Measurements from ENCODE around the gene HDAC1. TPM values are rescaled to one million over a fixed set of nuclear protein-coding genes. Genes with fewer than 3 reads are reported as not detected.
A peak's percentile ranks its signal among the peaks of the same experiment; 100 is the strongest.

HDAC1 gene
- total and polyA plus RNA-seq, 10 of the 15 experiments (the other 5 are each of a cell fraction or from before 2014, with no cell fraction given): 147 to 331 (median 168) TPM

DNA sequence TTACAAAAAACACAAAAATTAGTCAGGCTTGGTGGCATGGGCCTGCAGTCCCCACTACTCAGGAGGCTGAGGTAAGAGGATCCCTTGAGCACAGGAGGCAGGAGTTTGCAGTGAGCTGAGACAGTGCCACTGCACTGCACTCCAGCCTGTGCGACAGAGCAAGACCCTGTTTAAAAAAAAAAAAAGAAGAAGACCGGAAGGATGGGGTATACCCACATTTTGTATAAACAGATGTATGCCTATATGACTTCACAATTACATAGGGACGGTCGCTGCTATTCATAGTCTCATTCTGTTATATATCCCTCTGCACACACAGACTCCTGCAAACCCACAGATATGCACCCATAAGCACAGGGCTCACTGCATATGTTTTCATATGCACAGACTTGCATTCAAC is 28.1 kb upstream of the HDAC1 start:
- no peak overlapping the region for H2AFZ ChIP-seq (ENCODE audit: control insufficient read depth, low read depth, low read length)
- H3K27ac ChIP-seq (ENCODE audit: control insufficient read depth, insufficient read depth): peak overlapping the region; percentile 55; the same call in 1 of the 2 replicates
- WGBS (ENCODE audit: insufficient coverage, insufficient replicate concordance, low lambda C conversion rate, missing lambda C conversion rate): 0% methylated on average over 4 of the region's 4 CpGs
- POLR2A ChIA-PET: no interaction called here
- no peaks in the 10 kb centered on the region; the same call in 2 of the 3 replicates for H3K9me3 ChIP-seq (replicated peaks; ENCODE audit: control insufficient read depth, insufficient read depth, low read length)
- no peaks in the 10 kb centered on the region for H4K20me1 ChIP-seq (ENCODE audit: control insufficient read depth, insufficient read depth)
- ATAC-seq (peak; percentile 86), DNase-seq (ENCODE audit: low read depth, low spot score) (no peak), FAIRE-seq (no peak)
- H3K36me3 ChIP-seq (ENCODE audit: control insufficient read depth in 2 of 2, insufficient read depth in 2 of 2, low read length in 1 of 2): peaks cover 0 to 5% of the 10 kb centered on the region in 2 experiments; a peak in 1 of 4 replicates
- peaks cover 21% of the 10 kb centered on the region for H3K79me2 ChIP-seq (ENCODE audit: control insufficient read depth, insufficient read depth, low read length)
- RAD21 ChIA-PET (ENCODE audit: unreplicated experiment): no interaction called here
- H3K4me3 ChIP-seq: 0 out of 2 replicates have a peak overlapping the region, but pooled peaks have one; percentile 11
- CTCF ChIA-PET: interaction anchor here (1.8 kb wide), 1 partner anchor 15 kb away, joined by 14 read pairs; the partner anchor contains the start of gene FAM167B
- TF ChIP-seq SMC3 (IDR thresholded peaks at IDR 0.05; ENCODE audit: borderline replicate concordance, low read length) (peak; percentile 4; the same call in 1 of the 2 replicates), RUNX3 (IDR thresholded peaks at IDR 0.05; ENCODE audit: low read length) (peak; percentile 44), YY1 (IDR thresholded peaks at IDR 0.05; ENCODE audit: low read depth, low read length) (no peak), NFYB (IDR thresholded peaks at IDR 0.05; ENCODE audit: insufficient read depth, low read depth, low read length) (no peak), ZNF384 (IDR thresholded peaks at IDR 0.05; ENCODE audit: borderline replicate concordance, low read depth, low read length) (peak; percentile 52; the same call in 1 of the 2 replicates), CHD4 (IDR thresholded peaks at IDR 0.05) (no peak), TCF3 (IDR thresholded peaks at IDR 0.05; ENCODE audit: borderline replicate concordance, insufficient read depth, low read depth, low read length) (no peak), CREB1 (IDR thresholded peaks at IDR 0.05; ENCODE audit: low read depth) (peak; percentile 50; the same call in 1 of the 2 replicates)
- TF ChIP-seq, protein P1, sequence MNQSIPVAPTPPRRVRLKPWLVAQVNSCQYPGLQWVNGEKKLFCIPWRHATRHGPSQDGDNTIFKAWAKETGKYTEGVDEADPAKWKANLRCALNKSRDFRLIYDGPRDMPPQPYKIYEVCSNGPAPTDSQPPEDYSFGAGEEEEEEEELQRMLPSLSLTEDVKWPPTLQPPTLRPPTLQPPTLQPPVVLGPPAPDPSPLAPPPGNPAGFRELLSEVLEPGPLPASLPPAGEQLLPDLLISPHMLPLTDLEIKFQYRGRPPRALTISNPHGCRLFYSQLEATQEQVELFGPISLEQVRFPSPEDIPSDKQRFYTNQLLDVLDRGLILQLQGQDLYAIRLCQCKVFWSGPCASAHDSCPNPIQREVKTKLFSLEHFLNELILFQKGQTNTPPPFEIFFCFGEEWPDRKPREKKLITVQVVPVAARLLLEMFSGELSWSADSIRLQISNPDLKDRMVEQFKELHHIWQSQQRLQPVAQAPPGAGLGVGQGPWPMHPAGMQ (IDR thresholded peaks at IDR 0.05; ENCODE audit: borderline replicate concordance): no peak
- TF ChIP-seq, protein P2, sequence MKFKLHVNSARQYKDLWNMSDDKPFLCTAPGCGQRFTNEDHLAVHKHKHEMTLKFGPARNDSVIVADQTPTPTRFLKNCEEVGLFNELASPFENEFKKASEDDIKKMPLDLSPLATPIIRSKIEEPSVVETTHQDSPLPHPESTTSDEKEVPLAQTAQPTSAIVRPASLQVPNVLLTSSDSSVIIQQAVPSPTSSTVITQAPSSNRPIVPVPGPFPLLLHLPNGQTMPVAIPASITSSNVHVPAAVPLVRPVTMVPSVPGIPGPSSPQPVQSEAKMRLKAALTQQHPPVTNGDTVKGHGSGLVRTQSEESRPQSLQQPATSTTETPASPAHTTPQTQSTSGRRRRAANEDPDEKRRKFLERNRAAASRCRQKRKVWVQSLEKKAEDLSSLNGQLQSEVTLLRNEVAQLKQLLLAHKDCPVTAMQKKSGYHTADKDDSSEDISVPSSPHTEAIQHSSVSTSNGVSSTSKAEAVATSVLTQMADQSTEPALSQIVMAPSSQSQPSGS (IDR thresholded peaks at IDR 0.05; ENCODE audit: low read length): peak; percentile 25; the same call in 1 of the 2 replicates
- SMC1A ChIA-PET (ENCODE audit: uncharacterized antibody, unreplicated experiment): interaction anchor here (2.0 kb wide), 1 partner anchor 9 kb away, joined by 4 read pairs; no protein-coding TSS in a partner anchor
- peak overlapping the region; percentile 31 for H3K4me2 ChIP-seq (ENCODE audit: control insufficient read depth, insufficient read depth)
- no peaks in the 10 kb centered on the region for H3K27me3 ChIP-seq (replicated peaks in 1 of 2; ENCODE audit: control insufficient read depth in 2 of 2, insufficient read depth in 2 of 2, low read length in 1 of 2)
- peaks cover 27% of the 10 kb centered on the region for H3K4me1 ChIP-seq (ENCODE audit: control insufficient read depth, insufficient read depth, low read length)
- no TSS peak for BruUV-seq (replicated peaks)
- H3K9ac ChIP-seq (ENCODE audit: control insufficient read depth, insufficient read depth, low read length): no peak overlapping the region
- intact Hi-C loops (cut with micrococcal nuclease; ENCODE audit: unreplicated experiment) (no loop called here), in situ Hi-C loops (cut with MboI) (no loop called here)

All from GM12878 (cell line).